ENCODE measurements around the gene TRANK1.

The TRANK1 gene
- total RNA-seq, result 11.9 to 507 (median 236) reads per million in 9 experiments

DNA sequence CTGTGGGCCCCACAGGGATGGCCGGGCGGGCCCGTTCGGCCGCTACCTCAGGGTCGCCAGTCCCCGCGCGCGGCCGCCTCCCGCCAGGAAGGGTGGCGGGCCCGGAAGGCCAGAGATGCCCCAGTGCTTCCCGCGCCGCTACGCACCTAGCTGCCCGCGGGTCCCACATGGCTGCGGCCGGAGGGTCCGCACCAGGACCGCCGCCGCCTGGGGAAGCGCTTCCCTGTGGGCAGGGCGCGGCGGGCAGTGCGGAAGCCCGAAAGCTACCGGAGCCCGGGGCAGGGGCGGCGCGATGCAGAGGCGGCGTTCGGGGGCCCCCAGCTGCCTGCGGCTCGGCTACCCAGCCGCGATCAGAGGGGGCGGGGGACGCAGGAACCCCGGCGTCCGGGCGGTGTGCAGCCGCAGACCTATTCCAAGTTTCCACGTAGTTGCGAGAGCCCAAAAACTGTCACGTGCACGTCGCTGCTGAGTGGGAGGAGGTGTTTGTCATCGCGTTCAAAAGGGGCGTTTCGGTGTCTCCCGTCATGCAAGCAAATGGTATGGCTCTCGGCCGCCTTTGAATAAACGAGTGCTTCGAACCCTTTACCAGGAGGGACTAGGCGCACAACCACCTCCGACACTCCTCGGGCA lies at the start of gene TRANK1:
Gene TRANK1 (minus strand): TSS at position 414 of the 630 bp plus-strand sequence. CDS start 245 bp downstream, at position 169.
- peak; percentile 92 for ATAC-seq (replicated peaks)
- peak; percentile 76 to 84 (median 81) for DNase-seq
- Mint-ChIP-seq H3K4me3 (peak within 1 kb of the TSS; percentile 76 to 83), H3K9me3 (no peaks in the 10 kb centered on the region), H3K36me3 (ENCODE audit: insufficient read depth) (peaks cover 20% of the 10 kb centered on the region), H3K27me3 (no peaks in the 10 kb centered on the region), H3K4me1 (ENCODE audit: low read depth in 2 of 2) (peaks cover 4 to 18% of the 10 kb centered on the region in 2 donors), H3K27ac (peak within 1 kb of the TSS; percentile 77 to 90)

DNA sequence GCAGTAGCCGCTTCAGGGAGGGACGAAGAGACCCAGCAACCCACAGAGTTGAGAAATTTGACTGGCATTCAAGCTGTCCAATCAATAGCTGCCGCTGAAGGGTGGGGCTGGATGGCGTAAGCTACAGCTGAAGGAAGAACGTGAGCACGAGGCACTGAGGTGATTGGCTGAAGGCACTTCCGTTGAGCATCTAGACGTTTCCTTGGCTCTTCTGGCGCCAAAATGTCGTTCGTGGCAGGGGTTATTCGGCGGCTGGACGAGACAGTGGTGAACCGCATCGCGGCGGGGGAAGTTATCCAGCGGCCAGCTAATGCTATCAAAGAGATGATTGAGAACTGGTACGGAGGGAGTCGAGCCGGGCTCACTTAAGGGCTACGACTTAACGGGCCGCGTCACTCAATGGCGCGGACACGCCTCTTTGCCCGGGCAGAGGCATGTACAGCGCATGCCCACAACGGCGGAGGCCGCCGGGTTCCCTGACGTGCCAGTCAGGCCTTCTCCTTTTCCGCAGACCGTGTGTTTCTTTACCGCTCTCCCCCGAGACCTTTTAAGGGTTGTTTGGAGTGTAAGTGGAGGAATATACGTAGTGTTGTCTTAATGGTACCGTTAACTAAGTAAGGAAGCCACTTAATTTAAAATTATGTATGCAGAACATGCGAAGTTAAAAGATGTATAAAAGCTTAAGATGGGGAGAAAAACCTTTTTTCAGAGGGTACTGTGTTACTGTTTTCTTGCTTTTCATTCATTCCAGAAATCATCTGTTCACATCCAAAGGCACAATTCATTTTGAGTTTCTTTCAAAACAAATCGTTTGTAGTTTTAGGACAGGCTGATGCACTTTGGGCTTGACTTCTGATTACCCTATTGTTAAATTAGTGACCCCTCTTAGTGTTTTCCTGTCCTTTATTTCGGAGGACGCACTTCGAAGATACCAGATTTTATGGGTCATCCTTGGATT lies 48.8 kb upstream of the TRANK1 start, which contains the start of gene MLH1:
Gene MLH1 (plus strand): TSS at position 193 of the 958 bp plus-strand sequence. CDS start 30 bp downstream, at position 223.
- H3K27me3 Mint-ChIP-seq, result no peaks in the 10 kb centered on the region
- H3K27ac Mint-ChIP-seq, result no peak within 1 kb of the TSS
- peaks cover 32% of the 10 kb centered on the region for H3K36me3 Mint-ChIP-seq (ENCODE audit: insufficient read depth)
- ATAC-seq (replicated peaks), result peak; percentile 80
- peak; percentile 99 for DNase-seq
- peaks cover 17 to 27% of the 10 kb centered on the region in 2 donors for H3K4me1 Mint-ChIP-seq (ENCODE audit: low read depth in 2 of 2)
- no peaks in the 10 kb centered on the region for H3K9me3 Mint-ChIP-seq
- no peak within 1 kb of the TSS for H3K4me3 Mint-ChIP-seq

DNA sequence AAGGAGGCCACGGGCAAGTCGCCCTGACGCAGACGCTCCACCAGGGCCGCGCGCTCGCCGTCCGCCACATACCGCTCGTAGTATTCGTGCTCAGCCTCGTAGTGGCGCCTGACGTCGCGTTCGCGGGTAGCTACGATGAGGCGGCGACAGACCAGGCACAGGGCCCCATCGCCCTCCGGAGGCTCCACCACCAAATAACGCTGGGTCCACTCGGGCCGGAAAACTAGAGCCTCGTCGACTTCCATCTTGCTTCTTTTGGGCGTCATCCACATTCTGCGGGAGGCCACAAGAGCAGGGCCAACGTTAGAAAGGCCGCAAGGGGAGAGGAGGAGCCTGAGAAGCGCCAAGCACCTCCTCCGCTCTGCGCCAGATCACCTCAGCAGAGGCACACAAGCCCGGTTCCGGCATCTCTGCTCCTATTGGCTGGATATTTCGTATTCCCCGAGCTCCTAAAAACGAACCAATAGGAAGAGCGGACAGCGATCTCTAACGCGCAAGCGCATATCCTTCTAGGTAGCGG lies 48.0 kb upstream of the TRANK1 start, which contains the start of gene EPM2AIP1:
Gene EPM2AIP1 (minus strand): TSS at position 326 of the 520 bp plus-strand sequence. CDS start 54 bp downstream, at position 272.
- peaks cover 27% of the 10 kb centered on the region for H3K36me3 Mint-ChIP-seq (ENCODE audit: insufficient read depth)
- H3K9me3 Mint-ChIP-seq, result no peaks in the 10 kb centered on the region
- peak; percentile 79 for ATAC-seq (replicated peaks)
- H3K27me3 Mint-ChIP-seq, result no peaks in the 10 kb centered on the region
- DNase-seq, result no peak
- no peak within 1 kb of the TSS for H3K27ac Mint-ChIP-seq
- no peak within 1 kb of the TSS for H3K4me3 Mint-ChIP-seq
- peaks cover 22 to 31% of the 10 kb centered on the region in 2 donors for H3K4me1 Mint-ChIP-seq (ENCODE audit: low read depth in 2 of 2)

DNA sequence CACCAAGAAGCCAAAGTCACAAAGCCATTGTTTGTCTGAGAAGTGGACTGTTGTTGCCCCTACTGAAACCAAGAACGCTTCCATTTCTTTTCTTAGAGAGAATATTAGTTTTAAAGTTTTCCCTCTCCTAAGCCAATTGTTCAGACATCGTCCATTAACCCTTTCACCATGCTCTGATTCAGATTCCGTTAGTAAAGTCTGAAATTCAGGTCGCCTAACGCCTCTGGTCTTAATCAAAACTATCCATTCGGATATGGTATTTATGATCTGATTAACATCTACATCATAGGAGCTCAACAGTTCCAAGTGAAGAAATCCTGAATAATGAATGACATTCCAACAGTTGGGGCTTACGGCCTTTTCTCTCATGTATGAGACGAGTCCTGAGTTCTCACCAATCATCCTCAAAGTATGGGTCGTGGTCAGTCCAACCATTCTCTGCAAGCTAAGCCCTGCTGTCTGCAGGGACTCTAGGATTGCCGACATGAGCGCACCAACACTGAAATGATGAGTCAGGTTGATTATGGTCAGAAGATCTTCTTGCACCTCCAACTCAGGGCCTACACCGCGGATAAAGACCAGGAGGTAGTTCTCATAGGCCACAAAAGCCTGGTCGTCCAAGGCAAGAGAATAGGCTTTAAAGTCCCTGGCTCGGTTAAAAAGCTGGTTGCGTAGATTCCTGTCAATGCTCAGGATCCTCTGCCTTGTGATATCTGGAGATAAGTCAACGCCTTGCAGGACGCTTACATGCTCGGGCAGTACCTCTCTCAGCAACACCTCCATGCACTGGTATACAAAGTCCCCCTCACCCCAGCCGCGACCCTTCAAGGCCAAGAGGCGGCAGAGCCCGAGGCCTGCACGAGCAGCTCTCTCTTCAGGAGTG lies 47.3 kb upstream of the TRANK1 start:
- Mint-ChIP-seq H3K36me3 (ENCODE audit: insufficient read depth) (peaks cover 22% of the 10 kb centered on the region), H3K9me3 (no peaks in the 10 kb centered on the region), H3K4me3 (no peak overlapping the region), H3K27ac (no peak overlapping the region), H3K27me3 (no peaks in the 10 kb centered on the region), H3K4me1 (ENCODE audit: low read depth in 2 of 2) (peaks cover 22 to 32% of the 10 kb centered on the region in 2 donors)
- no peak for ATAC-seq (replicated peaks)
- DNase-seq, result peak in 2 of 3 experiments; percentile 5 to 6

DNA sequence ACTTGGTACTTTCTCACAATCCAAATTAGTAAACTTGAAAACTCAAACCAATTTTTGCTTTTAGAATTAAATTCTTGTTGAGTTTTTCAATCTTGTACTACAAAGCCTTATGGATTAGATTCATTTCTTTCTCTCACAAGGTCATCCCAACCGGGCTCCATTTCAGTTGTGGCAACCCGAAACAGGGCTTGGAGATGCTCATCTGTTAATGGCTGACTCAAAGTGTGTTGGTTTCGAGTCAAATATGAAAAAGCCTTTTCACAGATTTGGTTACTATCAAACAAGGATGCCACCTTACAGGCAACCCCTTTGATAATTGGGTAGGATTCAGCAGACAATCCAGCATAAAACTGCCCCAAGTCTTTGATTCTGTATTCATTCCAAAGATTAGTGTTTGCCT lies 46.3 kb upstream of the TRANK1 start:
- Mint-ChIP-seq H3K4me1 (ENCODE audit: low read depth in 2 of 2) (peaks cover 21 to 29% of the 10 kb centered on the region in 2 donors), H3K4me3 (no peak overlapping the region), H3K27ac (no peak overlapping the region), H3K27me3 (no peaks in the 10 kb centered on the region), H3K36me3 (ENCODE audit: insufficient read depth) (peaks cover 23% of the 10 kb centered on the region), H3K9me3 (no peaks in the 10 kb centered on the region)
- ATAC-seq (replicated peaks), result no peak
- no peak for DNase-seq

DNA sequence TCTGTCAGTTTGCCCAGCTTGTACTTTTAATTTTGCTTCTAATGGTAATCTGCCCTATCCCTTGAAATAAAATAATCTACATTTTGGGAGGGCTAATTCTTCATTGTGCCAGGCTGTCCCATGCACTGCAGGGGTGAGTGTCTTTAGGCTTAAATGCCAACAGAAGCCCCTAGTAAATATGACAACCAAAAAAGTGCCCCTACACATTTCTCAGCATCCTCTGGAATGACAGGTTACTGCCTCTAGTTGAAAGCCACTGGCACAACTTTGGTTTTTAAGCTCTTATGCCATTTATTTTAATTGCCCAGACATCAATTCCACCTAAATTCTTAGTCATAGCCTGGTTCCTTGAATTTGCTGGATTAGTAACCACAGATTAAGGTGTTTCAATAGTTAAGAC lies 44.7 kb upstream of the TRANK1 start:
- peaks cover 26 to 35% of the 10 kb centered on the region in 2 donors for H3K4me1 Mint-ChIP-seq (ENCODE audit: low read depth in 2 of 2)
- peak overlapping the region in 1 of 2 donors; percentile 60 for H3K4me3 Mint-ChIP-seq
- DNase-seq (no peak), ATAC-seq (replicated peaks) (no peak)
- no peaks in the 10 kb centered on the region for H3K27me3 Mint-ChIP-seq
- H3K36me3 Mint-ChIP-seq (ENCODE audit: insufficient read depth), result peaks cover 36% of the 10 kb centered on the region
- H3K27ac Mint-ChIP-seq, result peak overlapping the region; percentile 0 to 57
- no peaks in the 10 kb centered on the region for H3K9me3 Mint-ChIP-seq

DNA sequence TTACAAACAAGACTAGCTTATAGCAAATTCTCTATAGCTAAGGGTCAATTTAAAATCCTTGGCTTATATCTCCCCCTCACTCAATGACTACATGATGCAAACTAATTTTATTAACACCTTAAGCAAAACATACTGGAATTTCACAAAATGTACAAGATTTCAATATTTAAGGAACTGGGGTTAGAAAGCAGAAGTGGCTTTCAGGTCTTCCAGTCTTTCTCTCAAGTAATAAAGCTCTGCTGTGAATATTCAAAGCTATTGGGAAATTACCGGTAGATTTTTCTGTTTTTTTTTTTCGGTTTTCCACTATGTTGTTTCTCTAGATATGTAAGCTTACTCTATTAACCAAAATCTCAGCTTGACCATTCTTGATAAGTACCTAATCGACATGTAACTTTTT lies 44.2 kb upstream of the TRANK1 start:
- Mint-ChIP-seq H3K36me3 (ENCODE audit: insufficient read depth) (peaks cover 38% of the 10 kb centered on the region), H3K27ac (peak overlapping the region; percentile 0 to 57), H3K4me1 (ENCODE audit: low read depth in 2 of 2) (peaks cover 26 to 35% of the 10 kb centered on the region in 2 donors)

DNA sequence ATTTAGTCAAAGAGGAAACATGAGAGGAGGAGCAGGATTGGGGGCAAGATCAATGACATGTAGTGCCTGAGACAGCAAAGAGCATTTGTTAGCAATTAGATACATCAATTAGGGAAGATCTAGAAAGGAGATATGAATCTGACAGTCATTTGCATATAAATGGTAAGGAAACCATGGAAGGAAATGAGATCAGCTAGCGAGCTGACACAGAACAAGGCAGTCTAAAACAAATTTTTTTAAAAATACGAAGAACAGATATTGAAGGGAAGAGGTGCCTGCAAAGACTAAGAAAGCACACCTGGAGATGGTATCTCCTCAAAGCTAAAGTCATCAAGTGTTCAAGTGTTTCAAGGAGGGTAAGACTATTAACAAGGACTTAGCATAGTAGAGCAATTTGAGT lies 43.5 kb upstream of the TRANK1 start:
- H3K36me3 Mint-ChIP-seq (ENCODE audit: insufficient read depth), result peaks cover 44% of the 10 kb centered on the region
- H3K4me3 Mint-ChIP-seq, result peak overlapping the region in 1 of 2 donors; percentile 9

More for the DNA sequence above, 44.2 kb upstream of the TRANK1 start:
- ATAC-seq (replicated peaks) (no peak), DNase-seq (no peak)
- Mint-ChIP-seq H3K9me3 (no peaks in the 10 kb centered on the region), H3K27me3 (no peaks in the 10 kb centered on the region), H3K4me3 (peak overlapping the region in 1 of 2 donors; percentile 60)

DNA sequence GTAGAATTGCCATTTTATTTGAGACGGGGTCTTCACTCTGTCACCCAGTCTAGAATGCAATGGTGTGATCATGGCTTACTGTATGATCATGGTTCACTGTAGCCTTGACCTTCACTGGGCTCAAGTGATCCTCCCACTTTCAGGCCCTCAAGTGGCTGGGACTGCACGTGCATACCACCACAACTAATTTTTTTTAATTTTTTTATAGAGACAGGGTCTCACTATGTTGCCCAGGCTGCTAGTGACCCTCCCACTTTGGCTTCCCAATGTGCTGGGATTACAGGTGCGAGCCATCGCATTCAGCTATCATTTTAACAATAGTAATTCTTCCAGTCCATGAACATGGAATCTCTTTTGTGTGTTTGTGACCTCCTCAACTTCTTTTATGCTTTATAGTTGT lies 36.2 kb upstream of the TRANK1 start:
- Mint-ChIP-seq H3K4me1 (ENCODE audit: low read depth in 2 of 2) (peaks cover 4 to 6% of the 10 kb centered on the region in 2 donors), H3K9me3 (no peaks in the 10 kb centered on the region), H3K27me3 (no peaks in the 10 kb centered on the region), H3K27ac (no peak overlapping the region), H3K36me3 (ENCODE audit: insufficient read depth) (peaks cover 27% of the 10 kb centered on the region), H3K4me3 (no peak overlapping the region)
- ATAC-seq (replicated peaks) (no peak), DNase-seq (no peak)

More for the DNA sequence above, 43.5 kb upstream of the TRANK1 start:
- peaks cover 26 to 35% of the 10 kb centered on the region in 2 donors for H3K4me1 Mint-ChIP-seq (ENCODE audit: low read depth in 2 of 2)
- DNase-seq (no peak), ATAC-seq (replicated peaks) (no peak)
- H3K9me3 Mint-ChIP-seq, result no peaks in the 10 kb centered on the region
- peak overlapping the region; percentile 0 to 57 for H3K27ac Mint-ChIP-seq
- no peaks in the 10 kb centered on the region for H3K27me3 Mint-ChIP-seq

DNA sequence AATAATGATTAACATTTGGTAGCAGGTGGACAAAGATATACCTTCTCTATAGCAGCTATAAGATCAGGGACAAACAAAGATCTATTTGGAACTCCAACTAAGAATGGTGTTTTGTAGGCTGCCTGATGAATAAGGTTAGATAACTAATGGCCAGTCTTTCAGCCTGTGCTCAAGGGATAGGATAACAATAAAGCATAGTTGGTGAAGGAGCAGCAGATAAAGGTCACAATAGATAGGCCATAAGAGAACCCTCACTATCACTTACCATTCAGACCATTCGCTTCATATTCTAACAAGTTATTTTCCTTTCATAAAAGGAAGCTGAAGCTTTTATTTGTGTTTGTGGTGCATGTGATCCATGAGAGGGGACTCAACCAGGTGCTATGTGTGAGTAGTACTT lies 28.3 kb upstream of the TRANK1 start:
- Mint-ChIP-seq H3K36me3 (ENCODE audit: insufficient read depth) (peaks cover 3% of the 10 kb centered on the region), H3K27ac (no peak overlapping the region), H3K4me3 (no peak overlapping the region), H3K9me3 (no peaks in the 10 kb centered on the region), H3K4me1 (ENCODE audit: low read depth in 2 of 2) (peaks cover 9 to 12% of the 10 kb centered on the region in 2 donors), H3K27me3 (no peaks in the 10 kb centered on the region)
- ATAC-seq (replicated peaks) (no peak), DNase-seq (no peak)

DNA sequence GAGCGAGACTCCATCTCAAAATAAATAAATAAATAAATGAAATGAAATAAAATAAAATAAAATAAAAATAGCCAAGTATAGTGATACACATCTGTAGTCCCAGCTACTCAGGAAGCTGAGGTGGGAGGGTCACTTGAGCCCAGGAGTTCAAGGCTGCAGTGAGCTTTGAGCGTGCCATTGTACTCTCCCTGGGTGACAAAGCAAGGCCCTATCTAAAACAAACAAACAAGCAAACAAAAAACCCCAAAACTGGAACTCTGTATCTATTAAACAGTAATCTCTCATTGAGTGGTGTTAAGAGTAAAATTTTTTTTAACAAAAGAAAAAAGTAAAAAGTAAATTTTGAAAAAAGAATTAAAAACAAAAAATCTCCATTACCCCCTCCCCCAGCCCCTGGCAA lies 27.3 kb upstream of the TRANK1 start:
- Mint-ChIP-seq H3K4me3 (no peak overlapping the region), H3K27me3 (no peaks in the 10 kb centered on the region), H3K36me3 (ENCODE audit: insufficient read depth) (peaks cover 3% of the 10 kb centered on the region), H3K4me1 (ENCODE audit: low read depth in 2 of 2) (peaks cover 9 to 12% of the 10 kb centered on the region in 2 donors), H3K27ac (no peak overlapping the region), H3K9me3 (no peaks in the 10 kb centered on the region)
- no peak for ATAC-seq (replicated peaks)
- DNase-seq, result no peak

DNA sequence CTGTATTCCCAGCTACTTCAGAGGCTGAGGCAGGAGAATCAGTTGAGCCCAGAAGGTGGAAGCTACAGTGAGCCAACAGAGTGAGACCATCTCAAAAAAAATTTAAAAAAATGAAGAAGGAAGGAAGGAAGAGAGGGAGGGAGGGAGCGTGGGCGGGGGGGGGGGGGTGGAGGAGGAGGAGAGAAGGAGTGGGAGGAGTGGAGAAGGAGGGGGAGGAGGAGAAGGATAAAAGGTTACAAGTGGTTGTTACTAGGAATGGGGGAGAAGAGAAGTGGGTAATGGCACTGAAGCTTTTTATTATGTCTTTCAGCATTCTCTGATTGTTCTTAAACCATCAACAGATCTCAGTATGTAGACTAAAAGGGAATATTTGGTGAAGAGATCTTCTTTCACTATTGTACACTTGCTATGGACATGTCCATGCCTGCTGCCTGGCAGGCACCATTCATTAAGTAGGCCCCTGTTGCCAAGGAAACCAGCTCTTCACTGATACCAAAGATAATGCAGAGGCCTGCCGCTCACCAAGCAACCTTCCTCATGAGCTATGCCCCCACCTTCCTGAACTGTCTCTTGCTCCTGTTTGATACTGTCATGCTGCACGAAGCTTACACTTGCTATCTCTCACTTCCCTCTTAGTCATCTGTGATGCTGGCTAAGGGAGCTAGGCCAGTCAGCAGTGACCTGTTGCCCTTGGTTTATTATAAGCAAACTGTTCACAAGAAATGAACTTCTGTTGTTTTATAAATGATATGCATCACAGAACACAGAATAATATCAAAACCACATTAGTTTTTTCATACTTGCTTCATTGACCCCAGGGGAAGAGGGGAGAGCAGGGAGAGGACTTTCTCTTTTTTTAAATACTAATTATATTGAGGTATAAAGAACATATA lies 24.9 kb upstream of the TRANK1 start:
- Mint-ChIP-seq H3K27me3 (no peaks in the 10 kb centered on the region), H3K4me1 (ENCODE audit: low read depth in 2 of 2) (peaks cover 9 to 12% of the 10 kb centered on the region in 2 donors), H3K9me3 (no peaks in the 10 kb centered on the region), H3K4me3 (no peak overlapping the region), H3K27ac (peak overlapping the region; percentile 70 to 93), H3K36me3 (ENCODE audit: insufficient read depth) (peaks cover 2% of the 10 kb centered on the region)
- ATAC-seq (replicated peaks) (peak; percentile 96), DNase-seq (peak in 2 of 3 experiments; percentile 10 to 29)

Measured in effector memory CD8-positive, alpha-beta T cell (primary cell).